ENCODE results near the gene GBP3.
"Not testable (repeated sequence)": the region's sequence is repeated elsewhere in the genome, so short reads cannot be mapped to it uniquely, and the experiment has no call there.

GBP3 gene

GRCh38 chr1:89041119-89041641 lies 18.5 kb upstream of the GBP3 start:
- peak; percentile 86 for DNase-seq (ENCODE audit: low spot score)

DNA sequence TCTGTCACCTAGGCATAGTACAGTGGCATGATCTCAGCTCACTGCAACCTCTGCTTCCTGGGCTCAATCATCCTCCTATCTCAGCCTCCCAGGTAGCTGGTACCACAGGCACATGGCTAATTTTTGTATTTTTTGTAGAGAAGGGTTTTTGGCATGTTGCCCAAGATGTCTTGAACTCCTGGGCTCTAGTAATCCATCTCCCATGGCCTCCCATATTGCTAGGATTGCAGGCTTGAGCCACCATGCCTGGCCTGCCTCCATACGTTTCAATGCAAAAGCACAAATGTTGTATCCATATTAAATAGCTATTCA lies 17.6 kb upstream of the GBP3 start:
- no peak for DNase-seq (ENCODE audit: low spot score)

GRCh38 chr1:89037186-89037585 lies 14.5 kb upstream of the GBP3 start:
- no peak for DNase-seq (ENCODE audit: low spot score)

DNA sequence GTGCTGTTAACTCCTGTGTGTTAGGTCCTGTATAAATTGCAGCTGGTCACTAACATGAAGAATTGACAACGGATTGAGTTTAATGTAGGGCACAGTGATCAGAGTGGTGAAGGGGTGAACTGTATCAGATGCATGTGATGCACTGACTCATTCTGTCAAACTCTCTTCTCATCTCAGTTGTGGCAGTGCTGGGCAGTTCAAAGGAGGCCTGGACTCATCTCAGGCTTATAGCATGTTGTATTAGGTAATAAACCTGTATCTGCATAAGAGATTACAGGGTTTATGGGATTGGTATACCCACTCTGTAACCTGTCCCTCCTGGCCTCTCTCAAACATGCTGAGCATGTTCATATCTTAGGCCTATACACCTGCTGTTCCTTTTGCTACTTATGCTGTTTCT lies 12.4 kb upstream of the GBP3 start:
- no peak for DNase-seq (ENCODE audit: low spot score)

GRCh38 chr1:89034004-89034403 lies 11.3 kb upstream of the GBP3 start:
- DNase-seq (ENCODE audit: low spot score), result not testable (repeated sequence)

DNA sequence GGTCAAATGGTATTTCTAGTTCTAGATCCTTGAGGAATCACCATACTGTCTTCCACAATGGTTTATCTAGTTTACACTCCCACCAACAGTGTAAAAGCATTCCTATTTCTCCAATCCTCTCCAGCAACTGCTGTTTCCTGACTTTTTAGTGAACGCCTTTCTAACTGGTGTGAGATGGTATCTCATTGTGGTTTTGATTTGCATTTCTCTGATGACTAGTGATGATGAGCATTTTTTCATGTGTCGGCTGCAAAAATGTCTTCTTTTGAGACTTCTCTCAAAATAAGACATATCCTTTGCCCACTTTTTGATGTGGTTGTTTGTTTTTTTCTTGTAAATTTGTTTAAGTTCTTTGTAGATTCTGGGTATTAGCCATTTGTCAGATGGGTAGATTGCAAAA lies 6.4 kb upstream of the GBP3 start:
- DNase-seq (ENCODE audit: low spot score), result not testable (repeated sequence)

GRCh38 chr1:89025928-89026327 lies 3.3 kb upstream of the GBP3 start:
- DNase-seq (ENCODE audit: low spot score), result no peak

DNA sequence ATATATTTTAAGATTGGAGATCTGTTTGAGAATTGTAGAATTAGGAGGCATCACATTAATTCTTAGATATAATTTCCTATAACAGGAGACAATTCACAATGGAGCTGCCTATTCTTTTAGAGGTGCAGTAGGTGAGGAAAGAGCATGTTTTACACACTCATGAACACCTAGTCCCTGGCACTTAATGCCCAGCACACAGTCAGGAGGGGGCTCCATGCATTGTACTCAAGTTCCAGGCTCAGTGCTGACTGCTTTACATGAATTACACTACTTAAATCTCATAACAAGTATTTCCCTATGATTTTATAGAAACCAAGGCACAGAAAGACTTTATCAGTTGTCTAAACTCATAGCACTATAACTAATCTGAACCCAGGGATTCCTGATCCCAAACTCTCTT lies 360 bp upstream of the GBP3 start:
- no peak for DNase-seq (ENCODE audit: low spot score)

DNA sequence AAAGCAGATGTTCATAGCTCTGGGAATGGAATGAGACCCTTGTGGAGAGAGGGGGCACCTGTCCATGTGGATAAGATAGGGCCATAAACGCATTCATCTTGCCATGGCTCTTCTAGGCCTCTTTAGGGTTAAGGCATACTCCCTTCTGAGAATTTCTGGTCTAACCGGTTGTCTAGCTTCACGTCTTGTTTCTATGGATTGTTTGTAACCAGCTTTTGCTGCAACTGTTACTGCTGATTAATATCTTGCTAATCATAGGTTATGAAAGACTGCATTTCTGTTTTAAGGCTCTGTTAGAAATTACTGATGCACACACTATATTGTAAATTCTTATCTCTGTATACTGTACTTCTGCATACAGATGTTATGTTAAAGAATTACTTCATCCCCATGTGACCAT lies 4.3 kb downstream of the GBP3 start:
- DNase-seq (ENCODE audit: low spot score), result not testable (repeated sequence)

GRCh38 chr1:89008511-89008910 lies 14.2 kb downstream of the GBP3 start:
- DNase-seq (ENCODE audit: low spot score), result no peak

- DNase-seq (ENCODE audit: low spot score), result no peak
Observed at GRCh38 chr1:89005286-89006151, 17.1 kb downstream of the GBP3 start.

DNA sequence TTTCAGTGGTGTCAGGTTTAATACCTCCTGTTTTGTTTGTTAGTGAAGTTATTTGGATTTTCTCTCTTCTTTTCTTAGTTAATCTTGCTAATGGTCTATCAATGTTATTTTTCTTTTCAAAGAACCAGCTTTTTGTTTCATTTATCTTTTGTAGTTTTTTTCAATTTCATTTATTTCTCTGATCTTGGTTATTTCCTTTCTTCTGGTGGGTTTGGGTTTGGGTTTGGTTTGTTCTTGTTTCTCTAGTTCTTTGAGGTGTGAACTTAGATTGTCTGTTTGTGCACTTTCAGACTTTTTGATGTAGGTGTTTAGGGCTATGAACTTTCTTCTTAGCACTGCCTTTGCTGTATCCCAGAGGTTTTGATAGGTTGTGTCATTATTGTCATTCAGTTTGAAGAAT lies 20.5 kb downstream of the GBP3 start:
- DNase-seq (ENCODE audit: low spot score), result not testable (repeated sequence)

GRCh38 chr1:89001510-89001909 lies 21.2 kb downstream of the GBP3 start:
- DNase-seq (ENCODE audit: low spot score), result no peak

DNA sequence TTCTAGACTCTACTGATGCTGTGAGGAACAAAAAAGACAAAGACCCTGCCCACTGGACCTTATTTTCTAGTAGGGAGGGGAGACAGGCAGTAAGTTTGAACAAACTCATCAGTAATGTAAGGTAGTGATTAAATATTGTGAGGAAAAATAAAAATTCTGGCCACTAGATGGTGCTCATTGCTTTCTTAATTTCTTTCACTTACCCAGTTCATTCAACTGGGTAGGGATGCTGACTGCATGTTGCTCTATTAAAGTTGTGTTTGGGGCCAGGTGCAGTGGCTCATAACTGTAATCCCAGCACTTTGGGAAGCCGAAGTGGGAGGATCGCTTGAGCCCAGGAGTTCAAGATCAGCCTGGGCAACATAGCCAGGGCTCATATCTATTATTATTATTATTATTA lies 23.9 kb downstream of the GBP3 start:
- peak; percentile 79 for DNase-seq (ENCODE audit: low spot score)

- DNase-seq (ENCODE audit: low spot score), result no peak
Observed at GRCh38 chr1:88990426-88990825, 32.2 kb downstream of the GBP3 start.

GRCh38 chr1:88985692-88986091 lies 37.0 kb downstream of the GBP3 start:
- no peak for DNase-seq (ENCODE audit: low spot score)

DNA sequence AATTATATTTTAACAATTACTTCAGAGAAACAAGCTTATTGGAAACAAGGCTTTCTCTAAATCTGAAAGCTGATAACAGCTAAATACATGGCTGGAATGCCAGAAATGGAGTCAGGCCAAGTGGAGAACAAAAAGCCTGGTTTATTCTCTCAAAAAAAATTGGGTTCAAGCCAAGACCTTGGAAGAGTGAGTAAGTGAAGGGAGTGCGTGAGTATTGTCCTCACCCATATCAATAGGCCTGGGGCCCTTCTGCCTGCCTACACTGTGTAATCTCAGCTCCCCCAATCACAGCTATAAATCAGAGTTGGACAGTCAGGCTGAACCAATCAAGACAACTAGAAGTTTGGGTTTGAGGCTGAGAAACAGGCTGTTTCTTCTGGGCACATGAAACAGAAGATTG lies 37.6 kb downstream of the GBP3 start:
- no peak for DNase-seq (ENCODE audit: low spot score)

DNA sequence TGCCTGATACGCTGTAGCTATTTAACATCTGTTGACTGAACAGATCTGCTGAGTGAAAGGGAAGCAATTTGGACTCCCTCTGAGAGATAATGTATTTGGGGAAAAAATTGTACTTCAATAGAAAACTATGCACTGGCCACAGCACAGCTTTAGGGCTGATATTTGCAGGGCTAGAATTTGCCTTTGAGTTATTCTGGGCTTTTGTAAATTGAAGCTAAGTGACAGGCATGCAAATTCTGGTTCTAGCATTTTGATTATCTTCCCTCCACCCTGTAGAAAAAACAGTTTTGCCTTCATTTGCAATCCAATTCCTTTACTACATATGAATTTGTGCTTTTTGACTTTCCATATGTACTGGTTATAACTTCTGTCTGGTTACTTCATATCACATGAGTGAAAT lies 38.1 kb downstream of the GBP3 start:
- DNase-seq (ENCODE audit: low spot score), result no peak

DNA sequence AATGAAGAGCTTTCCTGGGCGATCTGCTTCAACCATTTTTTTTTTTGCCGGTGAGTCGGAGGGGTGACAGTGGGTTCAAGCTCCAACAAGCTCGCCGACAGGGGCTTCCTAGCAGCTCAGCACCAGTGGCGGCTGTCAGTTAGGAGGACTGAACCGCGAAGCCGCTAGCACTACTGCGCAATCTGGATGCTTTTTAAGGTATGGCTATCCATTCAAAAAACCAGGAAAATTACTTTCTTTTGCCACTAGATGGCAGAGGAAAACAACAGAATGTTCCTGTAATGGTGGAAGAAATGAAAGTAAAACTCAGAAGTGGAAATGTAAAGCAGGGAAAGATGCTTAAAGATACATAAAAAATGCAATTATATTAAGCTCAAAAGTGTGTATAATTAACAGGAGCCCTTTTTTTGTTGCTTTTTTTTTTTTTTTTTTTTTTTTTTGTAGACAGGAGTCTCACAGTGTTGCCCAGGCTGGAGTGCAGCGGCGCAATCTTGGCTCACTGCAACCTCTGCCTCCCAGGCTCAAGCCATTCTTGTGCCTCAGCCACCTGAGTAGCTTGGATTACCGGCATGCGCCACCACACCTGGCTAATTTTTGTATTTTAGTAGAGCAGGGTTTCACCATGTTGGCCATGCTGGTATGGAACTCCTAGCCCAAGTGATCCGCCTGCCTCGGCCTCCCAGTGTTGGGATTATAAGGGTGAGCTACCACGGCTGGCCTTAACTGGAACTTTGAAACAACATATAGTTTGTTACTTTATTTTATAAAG lies 38.7 kb downstream of the GBP3 start:
- DNase-seq (ENCODE audit: low spot score), result peak; percentile 47

GRCh38 chr1:88982055-88982454 lies 40.6 kb downstream of the GBP3 start:
- peak; percentile 68 for DNase-seq (ENCODE audit: low spot score)

DNA sequence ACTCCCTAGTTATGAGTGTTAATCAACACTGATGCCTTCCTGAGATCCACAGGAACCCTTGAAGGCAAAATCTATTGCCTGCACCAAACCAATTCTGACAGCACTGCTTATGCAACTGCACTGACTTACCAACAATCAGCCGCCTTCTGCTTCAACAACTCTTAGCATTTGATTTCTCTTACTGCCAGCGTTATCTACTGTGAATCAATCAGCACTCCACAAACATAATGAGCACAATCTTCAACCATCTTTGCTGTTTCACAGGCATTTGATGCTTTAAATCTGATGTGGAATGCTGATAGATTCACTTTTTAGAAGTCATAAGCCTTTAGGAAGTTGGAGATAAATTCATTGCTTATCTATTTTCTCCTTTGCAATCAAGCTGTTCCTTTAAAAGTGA lies 41.2 kb downstream of the GBP3 start:
- DNase-seq (ENCODE audit: low spot score), result not testable (repeated sequence)

- no peak for DNase-seq (ENCODE audit: low spot score)
Observed at GRCh38 chr1:88980870-88981269, 41.8 kb downstream of the GBP3 start.

GRCh38 chr1:88979749-88980116 lies 42.9 kb downstream of the GBP3 start:
- DNase-seq (ENCODE audit: low spot score), result no peak

Measured in activated CD4-positive, alpha-beta T cell treated with anti-CD3 and anti-CD28 coated beads, Interleukin-2, Interleukin-4, amounts not matched to agents 100 ng/mL and 50 ng/mL, durations not matched to agents 16 hours and 8 hours (primary cell).